ENCODE measurements around the gene OPN4.

GRCh38 chr10:86658751-86659150 is 4.4 kb downstream of the OPN4 start:
- no peak for TF ChIP-seq EZH2 (IDR thresholded peaks at IDR 0.05; ENCODE audit: borderline replicate concordance)
- TF ChIP-seq, protein P1, sequence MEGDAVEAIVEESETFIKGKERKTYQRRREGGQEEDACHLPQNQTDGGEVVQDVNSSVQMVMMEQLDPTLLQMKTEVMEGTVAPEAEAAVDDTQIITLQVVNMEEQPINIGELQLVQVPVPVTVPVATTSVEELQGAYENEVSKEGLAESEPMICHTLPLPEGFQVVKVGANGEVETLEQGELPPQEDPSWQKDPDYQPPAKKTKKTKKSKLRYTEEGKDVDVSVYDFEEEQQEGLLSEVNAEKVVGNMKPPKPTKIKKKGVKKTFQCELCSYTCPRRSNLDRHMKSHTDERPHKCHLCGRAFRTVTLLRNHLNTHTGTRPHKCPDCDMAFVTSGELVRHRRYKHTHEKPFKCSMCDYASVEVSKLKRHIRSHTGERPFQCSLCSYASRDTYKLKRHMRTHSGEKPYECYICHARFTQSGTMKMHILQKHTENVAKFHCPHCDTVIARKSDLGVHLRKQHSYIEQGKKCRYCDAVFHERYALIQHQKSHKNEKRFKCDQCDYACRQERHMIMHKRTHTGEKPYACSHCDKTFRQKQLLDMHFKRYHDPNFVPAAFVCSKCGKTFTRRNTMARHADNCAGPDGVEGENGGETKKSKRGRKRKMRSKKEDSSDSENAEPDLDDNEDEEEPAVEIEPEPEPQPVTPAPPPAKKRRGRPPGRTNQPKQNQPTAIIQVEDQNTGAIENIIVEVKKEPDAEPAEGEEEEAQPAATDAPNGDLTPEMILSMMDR (IDR thresholded peaks at IDR 0.05; ENCODE audit: poor library complexity) = no peak
- TF ChIP-seq EZH2phosphoT487 (IDR thresholded peaks at IDR 0.05; ENCODE audit: low read depth, severe bottlenecking, unreplicated experiment) = no peak
